ENCODE data around the gene PHF13. TPM values are rescaled to one million over a fixed set of nuclear protein-coding genes. Genes with fewer than 3 reads are reported as not detected.

The PHF13 gene
- total RNA-seq, 4 donors from 2014 or later = 9.0 to 19.6 (median 17.1) TPM

DNA sequence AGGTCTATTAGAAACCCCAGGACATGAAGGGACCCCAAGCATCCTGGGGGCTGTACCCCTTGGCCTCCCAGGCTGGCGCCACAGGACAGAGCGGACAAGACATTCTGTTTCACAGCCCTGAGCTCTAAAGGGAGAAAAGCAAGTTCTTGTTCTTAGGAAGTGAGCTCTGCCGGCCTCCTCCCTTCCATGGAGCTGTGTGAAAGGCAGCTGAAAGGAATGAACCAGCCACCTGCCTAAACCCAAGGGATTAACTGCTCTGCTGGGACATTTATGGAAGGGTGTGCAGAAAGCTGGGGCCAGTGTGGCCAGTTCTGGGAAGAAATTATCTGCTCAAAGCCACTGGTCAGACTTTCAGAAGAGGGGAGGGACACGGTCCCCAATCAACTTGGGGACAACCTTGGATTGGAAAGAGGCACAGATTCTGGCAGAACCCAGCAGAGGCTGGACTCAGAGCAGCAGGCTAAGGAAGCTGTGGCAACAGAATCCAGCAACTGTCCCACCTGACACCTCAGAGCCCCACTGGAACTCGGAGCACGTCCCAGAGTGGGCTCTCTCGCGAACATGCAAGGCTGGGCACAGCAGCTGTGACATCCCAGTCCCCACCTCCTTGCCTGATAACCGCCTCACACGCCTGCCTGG lies 13.0 kb upstream of the PHF13 start:
- TF ChIP-seq CTCF (IDR thresholded peaks at IDR 0.05; ENCODE audit: low read depth) = no peak

GRCh38 chr1:6601049-6601922 lies 12.2 kb upstream of the PHF13 start:
- no peak for TF ChIP-seq CTCF (IDR thresholded peaks at IDR 0.05; ENCODE audit: low read depth)

GRCh38 chr1:6601923-6602668 lies 11.4 kb upstream of the PHF13 start:
- no peak for TF ChIP-seq CTCF (IDR thresholded peaks at IDR 0.05; ENCODE audit: low read depth)

- TF ChIP-seq CTCF (IDR thresholded peaks at IDR 0.05; ENCODE audit: low read depth) = no peak
Observed at GRCh38 chr1:6602669-6603237, 10.8 kb upstream of the PHF13 start, which contains the start of gene KLHL21. Gene KLHL21 (minus strand): TSS chr1:6602869. CDS start chr1:6602817, 52 bp downstream.

GRCh38 chr1:6603238-6603914 lies 10.2 kb upstream of the PHF13 start:
- TF ChIP-seq CTCF (IDR thresholded peaks at IDR 0.05; ENCODE audit: low read depth) = no peak

DNA sequence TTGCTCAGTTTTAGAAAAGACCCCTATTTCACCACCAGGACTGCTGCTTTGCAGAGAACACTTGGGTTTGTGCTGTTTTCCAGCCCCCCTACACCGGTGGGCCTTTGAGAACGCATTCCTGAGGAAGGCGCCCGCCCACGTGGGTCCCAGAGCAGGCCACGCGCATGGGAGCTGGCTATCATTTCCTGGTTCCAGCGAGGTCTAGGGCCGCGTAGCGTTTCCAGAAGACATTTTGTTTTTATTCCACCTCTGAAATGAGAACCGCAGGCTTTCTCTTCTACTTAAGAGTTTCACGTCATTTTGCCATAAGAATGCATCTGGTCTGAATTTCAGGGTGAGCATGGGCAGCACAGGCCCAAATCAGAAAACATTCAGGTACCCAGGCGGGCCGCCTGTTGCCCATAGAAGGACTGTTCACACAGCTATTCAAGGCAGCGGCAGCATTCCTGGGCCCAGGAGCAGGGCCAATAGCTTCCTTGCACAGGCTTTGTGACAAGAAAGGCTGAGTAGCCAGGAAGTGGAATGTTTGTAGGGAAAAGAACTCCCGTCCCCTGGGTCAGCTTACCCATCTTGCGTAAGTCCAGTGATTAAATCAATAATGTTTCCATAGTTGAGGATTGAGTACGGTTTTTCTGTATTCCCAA lies 9.5 kb upstream of the PHF13 start:
- TF ChIP-seq CTCF (IDR thresholded peaks at IDR 0.05; ENCODE audit: low read depth) = no peak
